ENCODE data around the gene STX3. TPM values are rescaled to one million over a fixed set of nuclear protein-coding genes. Genes with fewer than 3 reads are reported as not detected.

STX3 gene
- total RNA-seq, 4 donors from 2014 or later = 11.3 to 31.2 (median 24.9) TPM

DNA sequence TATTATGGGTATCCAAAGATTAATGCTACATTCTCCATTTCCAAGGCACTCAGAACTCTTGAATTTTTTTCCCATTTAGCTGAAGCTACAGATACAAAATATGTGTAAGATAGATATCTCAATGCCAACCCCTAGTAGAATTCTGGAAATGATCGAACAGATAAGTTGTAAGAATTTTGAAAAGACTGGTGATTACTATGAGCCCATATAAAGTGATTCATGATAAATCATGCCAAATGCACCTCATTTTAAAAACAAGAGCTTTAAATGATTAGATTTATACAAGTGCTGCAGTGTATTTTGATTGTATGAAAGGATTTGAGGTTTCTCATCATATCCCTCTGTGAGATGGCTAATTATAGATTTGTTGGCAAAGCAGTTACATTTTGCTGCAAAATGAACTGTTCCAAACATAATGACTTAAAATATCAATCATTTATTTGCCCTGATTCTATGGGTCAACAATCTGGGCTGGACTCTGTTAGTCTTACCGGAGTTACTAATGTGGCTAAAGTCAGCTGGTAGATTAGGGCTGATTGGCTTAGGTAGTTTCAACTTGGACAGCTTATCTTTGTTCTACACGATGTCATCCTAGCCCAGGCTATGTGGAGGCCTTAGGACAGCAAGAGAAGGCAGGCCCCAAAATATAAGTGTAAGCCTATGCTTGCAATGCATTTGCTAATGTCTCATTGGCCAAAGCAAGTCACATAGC, 44.9 kb upstream of the STX3 start:
- WGBS, 2 donors = 56 to 71% methylated on average over 3 of the region's 3 CpGs
- H3K27ac ChIP-seq = no peak overlapping the region
- DNase-seq (ENCODE audit: low spot score in 2 of 2) = no peak
- H3K27me3 ChIP-seq = no peaks in the 10 kb centered on the region
- H3K4me3 ChIP-seq = no peak overlapping the region
- TF ChIP-seq POLR2A (IDR thresholded peaks at IDR 0.05) = no peak
- TF ChIP-seq EP300 (IDR thresholded peaks at IDR 0.05) = no peak
- TF ChIP-seq, protein P1, sequence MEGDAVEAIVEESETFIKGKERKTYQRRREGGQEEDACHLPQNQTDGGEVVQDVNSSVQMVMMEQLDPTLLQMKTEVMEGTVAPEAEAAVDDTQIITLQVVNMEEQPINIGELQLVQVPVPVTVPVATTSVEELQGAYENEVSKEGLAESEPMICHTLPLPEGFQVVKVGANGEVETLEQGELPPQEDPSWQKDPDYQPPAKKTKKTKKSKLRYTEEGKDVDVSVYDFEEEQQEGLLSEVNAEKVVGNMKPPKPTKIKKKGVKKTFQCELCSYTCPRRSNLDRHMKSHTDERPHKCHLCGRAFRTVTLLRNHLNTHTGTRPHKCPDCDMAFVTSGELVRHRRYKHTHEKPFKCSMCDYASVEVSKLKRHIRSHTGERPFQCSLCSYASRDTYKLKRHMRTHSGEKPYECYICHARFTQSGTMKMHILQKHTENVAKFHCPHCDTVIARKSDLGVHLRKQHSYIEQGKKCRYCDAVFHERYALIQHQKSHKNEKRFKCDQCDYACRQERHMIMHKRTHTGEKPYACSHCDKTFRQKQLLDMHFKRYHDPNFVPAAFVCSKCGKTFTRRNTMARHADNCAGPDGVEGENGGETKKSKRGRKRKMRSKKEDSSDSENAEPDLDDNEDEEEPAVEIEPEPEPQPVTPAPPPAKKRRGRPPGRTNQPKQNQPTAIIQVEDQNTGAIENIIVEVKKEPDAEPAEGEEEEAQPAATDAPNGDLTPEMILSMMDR (IDR thresholded peaks at IDR 0.05) = no peak
- H3K9me3 ChIP-seq = no peaks in the 10 kb centered on the region
- H3K4me1 ChIP-seq = no peaks in the 10 kb centered on the region
- no peaks in the 10 kb centered on the region for H3K36me3 ChIP-seq

GRCh38 chr11:59713745-59714144, 41.4 kb upstream of the STX3 start, which contains the start of gene OR10V1:
OR10V1 (minus strand) TSS chr11:59713845; CDS start chr11:59713845, 0 bp downstream.
- DNase-seq (ENCODE audit: low spot score in 2 of 2) = no peak
- TF ChIP-seq, protein P1 (IDR thresholded peaks at IDR 0.05) = no peak
- TF ChIP-seq POLR2A (IDR thresholded peaks at IDR 0.05) (no peak), EP300 (IDR thresholded peaks at IDR 0.05) (no peak)
- no peaks in the 10 kb centered on the region for H3K9me3 ChIP-seq
- H3K36me3 ChIP-seq = no peaks in the 10 kb centered on the region
- H3K4me3 ChIP-seq = no peak within 1 kb of the TSS
- WGBS, 2 donors = 83% methylated on average over 2 of the region's 2 CpGs
- no peak within 1 kb of the TSS for H3K27ac ChIP-seq
- no peaks in the 10 kb centered on the region for H3K27me3 ChIP-seq
- no peaks in the 10 kb centered on the region for H3K4me1 ChIP-seq

DNA sequence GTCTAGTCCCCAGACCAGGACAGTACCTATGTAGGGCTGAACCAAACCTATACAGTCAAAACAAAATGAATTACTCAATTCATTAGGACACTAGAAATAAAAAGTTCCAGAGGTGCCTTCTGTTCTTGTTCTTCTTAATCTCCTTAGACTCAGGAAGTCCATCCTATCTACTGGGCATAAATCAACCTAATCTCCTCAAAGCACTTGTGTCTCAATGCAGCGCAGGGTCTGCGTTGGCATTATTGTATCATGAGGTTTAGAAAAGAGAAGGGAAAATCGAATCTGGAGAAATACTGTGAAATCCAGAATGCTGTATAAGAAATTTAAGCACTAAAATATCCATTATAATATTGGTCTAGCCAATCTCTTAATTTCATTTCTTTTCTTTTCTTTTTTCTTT, 39.1 kb upstream of the STX3 start:
- WGBS, 2 donors = 67 to 70% methylated on average over 3 of the region's 3 CpGs
- H3K4me3 ChIP-seq = no peak overlapping the region
- no peak overlapping the region for H3K27ac ChIP-seq
- no peak for DNase-seq (ENCODE audit: low spot score in 2 of 2)
- TF ChIP-seq, protein P1 (IDR thresholded peaks at IDR 0.05) = no peak
- TF ChIP-seq POLR2A (IDR thresholded peaks at IDR 0.05) (no peak), EP300 (IDR thresholded peaks at IDR 0.05) (no peak)
- H3K36me3 ChIP-seq = no peaks in the 10 kb centered on the region
- no peaks in the 10 kb centered on the region for H3K4me1 ChIP-seq
- no peaks in the 10 kb centered on the region for H3K9me3 ChIP-seq
- no peaks in the 10 kb centered on the region for H3K27me3 ChIP-seq

DNA sequence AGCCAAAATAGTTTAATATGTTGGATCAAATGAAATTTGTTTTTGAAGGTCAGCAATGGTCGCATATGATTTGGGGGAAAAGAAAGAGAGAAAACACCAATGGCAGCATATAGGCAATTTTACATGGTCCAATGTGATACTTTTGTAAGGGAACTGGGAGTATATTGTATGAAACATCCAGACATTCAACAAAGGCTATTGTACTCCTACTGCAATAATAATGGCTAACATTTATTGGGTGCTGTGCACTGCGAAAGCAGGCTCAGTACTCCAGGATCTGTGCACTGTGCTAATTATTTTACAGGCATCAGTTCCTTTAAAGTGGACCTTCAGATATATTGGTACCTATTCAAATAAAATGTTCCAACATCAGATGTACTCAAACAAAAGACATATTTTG, 35.6 kb upstream of the STX3 start:
- TF ChIP-seq, protein P1 (IDR thresholded peaks at IDR 0.05) = no peak
- no peak for TF ChIP-seq POLR2A (IDR thresholded peaks at IDR 0.05)
- TF ChIP-seq EP300 (IDR thresholded peaks at IDR 0.05) = no peak
- Histone ChIP-seq H3K9me3 (no peaks in the 10 kb centered on the region), H3K4me3 (no peak overlapping the region), H3K4me1 (no peaks in the 10 kb centered on the region), H3K27me3 (no peaks in the 10 kb centered on the region), H3K36me3 (no peaks in the 10 kb centered on the region), H3K27ac (no peak overlapping the region)
- 38 to 43% methylated on average over 2 of the region's 2 CpGs for WGBS, 2 donors
- no peak for DNase-seq (ENCODE audit: low spot score in 2 of 2)

DNA sequence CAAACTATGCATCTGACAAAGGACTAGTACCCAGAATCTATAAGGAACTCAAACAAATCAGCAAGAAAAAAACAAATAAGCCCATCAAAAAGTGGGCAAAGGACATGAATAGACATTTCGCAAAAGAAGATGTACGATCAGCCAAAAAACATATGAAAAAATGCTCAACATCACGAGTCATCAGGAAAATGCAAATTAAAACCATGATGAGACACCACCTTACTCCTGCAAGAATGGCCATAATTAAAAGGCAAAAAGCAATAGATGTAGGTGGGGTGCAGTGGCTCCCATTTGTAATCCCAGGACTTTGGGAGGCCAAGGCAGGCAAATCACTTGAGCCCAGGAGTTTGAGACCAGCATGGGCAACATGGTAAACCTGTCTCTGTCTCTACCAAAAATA, 31.1 kb upstream of the STX3 start:
- 86 to 89% methylated on average over 3 of the region's 3 CpGs for WGBS, 2 donors
- Histone ChIP-seq H3K27ac (no peak overlapping the region), H3K4me3 (no peak overlapping the region), H3K27me3 (no peaks in the 10 kb centered on the region), H3K36me3 (no peaks in the 10 kb centered on the region), H3K4me1 (no peaks in the 10 kb centered on the region), H3K9me3 (no peaks in the 10 kb centered on the region)
- no peak for DNase-seq (ENCODE audit: low spot score in 2 of 2)
- no peak for TF ChIP-seq EP300 (IDR thresholded peaks at IDR 0.05)
- no peak for TF ChIP-seq POLR2A (IDR thresholded peaks at IDR 0.05)
- TF ChIP-seq, protein P1 (IDR thresholded peaks at IDR 0.05) = no peak

All from tibial nerve (tissue), 4 donors.